ENCODE results near the gene CENPH.

DNA sequence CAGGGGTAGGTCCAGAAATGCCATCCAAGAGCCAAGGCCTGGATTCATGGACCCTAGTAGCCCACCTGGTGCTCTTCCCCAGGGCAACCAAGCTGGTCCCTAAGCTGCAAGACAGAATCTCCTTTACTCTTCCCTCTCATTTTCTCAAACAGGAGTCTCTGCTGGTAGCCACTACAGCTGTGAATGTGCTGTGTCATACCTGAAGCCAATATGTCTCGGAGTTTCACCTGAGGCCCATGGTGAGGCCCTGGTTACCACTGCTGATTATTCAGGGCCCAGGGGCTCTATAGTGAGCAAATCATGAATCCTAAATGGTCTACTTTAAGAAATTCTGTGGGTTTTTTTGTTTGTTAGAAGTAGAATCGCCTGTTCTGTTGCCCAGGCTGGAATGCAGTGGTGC, 61.2 kb downstream of the CENPH start:
- TF ChIP-seq EZH2phosphoT487 (conservative IDR thresholded peaks at IDR 0.05; ENCODE audit: low read length) = no peak
- TF ChIP-seq, protein P1, sequence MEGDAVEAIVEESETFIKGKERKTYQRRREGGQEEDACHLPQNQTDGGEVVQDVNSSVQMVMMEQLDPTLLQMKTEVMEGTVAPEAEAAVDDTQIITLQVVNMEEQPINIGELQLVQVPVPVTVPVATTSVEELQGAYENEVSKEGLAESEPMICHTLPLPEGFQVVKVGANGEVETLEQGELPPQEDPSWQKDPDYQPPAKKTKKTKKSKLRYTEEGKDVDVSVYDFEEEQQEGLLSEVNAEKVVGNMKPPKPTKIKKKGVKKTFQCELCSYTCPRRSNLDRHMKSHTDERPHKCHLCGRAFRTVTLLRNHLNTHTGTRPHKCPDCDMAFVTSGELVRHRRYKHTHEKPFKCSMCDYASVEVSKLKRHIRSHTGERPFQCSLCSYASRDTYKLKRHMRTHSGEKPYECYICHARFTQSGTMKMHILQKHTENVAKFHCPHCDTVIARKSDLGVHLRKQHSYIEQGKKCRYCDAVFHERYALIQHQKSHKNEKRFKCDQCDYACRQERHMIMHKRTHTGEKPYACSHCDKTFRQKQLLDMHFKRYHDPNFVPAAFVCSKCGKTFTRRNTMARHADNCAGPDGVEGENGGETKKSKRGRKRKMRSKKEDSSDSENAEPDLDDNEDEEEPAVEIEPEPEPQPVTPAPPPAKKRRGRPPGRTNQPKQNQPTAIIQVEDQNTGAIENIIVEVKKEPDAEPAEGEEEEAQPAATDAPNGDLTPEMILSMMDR (IDR thresholded peaks at IDR 0.05; ENCODE audit: insufficient read depth, low read length, poor library complexity, severe bottlenecking) = no peak
